ENCODE data around the gene HOXB3.

DNA sequence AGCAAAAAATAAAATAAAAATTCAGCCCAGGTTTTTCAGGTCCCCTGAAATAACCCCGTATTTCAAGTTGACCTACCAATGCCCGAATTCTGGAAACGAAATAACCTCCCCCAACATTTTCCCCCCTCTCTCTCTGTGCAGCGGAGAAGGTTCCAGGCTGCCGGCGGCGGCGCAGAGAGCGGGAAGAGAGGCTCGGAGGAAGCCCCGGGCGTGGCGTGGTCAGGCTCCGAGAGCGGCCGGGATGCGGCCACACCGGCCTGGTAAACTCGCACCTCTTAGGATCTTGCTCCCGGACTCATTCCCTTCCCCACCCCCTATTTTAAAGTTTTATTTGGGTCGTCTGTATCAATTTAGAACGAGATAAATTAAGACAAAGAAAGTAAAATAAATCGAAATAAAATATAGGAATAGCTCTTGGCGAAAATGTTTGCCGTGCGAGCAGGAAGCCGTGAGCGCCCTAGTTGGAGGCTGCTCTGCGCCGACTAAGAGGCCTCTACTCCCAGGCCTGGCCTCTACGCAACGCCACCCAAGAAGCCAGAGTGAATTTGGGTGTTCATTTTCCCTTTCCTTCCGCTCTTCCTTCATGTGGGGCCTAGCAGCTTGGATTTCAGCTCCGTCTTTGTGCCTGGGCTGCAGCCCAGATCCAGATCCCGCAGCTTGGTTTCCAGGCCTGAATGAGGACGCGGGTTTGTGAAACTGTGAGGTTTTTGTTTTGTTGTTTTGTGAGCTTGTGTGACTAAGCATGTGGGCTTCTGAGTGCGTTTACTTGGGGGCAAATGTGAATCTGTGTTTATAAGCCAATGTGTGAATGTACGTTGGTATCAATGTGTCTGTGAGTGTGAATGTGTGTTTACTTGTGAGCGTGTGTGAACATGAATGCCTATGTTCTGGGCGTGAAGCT, 16.2 kb upstream of the HOXB3 start:
- TF ChIP-seq, protein P1, sequence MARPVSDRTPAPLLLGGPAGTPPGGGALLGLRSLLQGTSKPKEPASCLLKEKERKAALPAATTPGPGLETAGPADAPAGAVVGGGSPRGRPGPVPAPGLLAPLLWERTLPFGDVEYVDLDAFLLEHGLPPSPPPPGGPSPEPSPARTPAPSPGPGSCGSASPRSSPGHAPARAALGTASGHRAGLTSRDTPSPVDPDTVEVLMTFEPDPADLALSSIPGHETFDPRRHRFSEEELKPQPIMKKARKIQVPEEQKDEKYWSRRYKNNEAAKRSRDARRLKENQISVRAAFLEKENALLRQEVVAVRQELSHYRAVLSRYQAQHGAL (CRISPR knock-in tag; IDR thresholded peaks at IDR 0.05; ENCODE audit: not compliant biosample characterization): no peak
- TF ChIP-seq, protein P2, sequence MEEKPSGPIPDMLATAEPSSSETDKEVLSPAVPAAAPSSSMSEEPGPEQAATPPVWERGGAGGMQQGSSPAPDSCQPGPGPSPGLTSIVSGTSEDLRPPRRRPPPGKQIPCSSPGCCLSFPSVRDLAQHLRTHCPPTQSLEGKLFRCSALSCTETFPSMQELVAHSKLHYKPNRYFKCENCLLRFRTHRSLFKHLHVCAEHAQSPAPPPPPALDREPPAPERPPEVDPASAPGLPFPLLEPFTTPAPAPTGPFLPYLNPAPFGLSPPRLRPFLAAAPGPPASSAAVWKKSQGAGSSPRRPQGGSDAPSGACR (CRISPR knock-in tag; IDR thresholded peaks at IDR 0.05): no peak
